ENCODE data around the gene GAS7. TPM values are rescaled to one million over a fixed set of nuclear protein-coding genes. Genes with fewer than 3 reads are reported as not detected.
"Not testable (repeated sequence)": the region's sequence is repeated elsewhere in the genome, so short reads cannot be mapped to it uniquely, and the experiment has no call there.

GAS7 gene
- total RNA-seq, 1 donor from 2014 or later: 50.6 TPM

DNA sequence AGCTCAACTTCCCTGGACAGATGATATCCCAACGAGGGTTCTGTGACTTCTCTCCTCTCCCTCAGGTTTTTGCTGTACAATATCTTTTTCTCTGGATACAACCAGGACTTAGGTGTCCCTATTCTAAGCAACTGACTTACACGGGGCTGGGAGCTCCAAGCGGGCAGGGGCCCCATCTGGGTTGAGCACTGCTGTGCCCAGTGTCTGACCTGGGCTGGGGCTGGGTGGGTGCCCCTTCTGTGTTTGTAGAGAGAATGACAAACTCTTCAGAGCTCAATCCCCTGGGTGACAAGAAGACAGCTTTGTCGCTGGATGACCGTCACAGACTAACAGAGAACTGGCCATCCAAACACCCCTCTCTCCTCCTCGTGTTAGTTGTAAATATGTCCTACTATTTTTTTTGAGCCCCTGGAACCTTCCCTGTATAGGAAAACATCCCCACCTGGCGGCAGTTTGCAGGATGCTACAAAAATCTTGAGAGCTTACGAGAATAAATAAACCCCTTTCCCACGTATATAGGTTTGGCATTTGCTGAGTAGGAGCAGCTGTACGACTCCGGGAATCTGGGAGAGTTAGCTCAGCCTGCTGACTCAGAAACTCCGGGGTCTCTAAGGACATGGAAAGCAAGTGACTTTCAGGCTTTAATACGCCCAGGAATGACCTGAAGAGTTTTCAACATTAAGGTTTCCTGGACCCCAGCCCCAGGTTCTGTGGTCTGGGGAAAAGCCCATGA is 269.6 kb downstream of the GAS7 start:
- intact Hi-C loops (cut with DNase I): no loop called here
- no peaks in the 10 kb centered on the region for H3K36me3 ChIP-seq
- no peaks in the 10 kb centered on the region for H3K9me3 ChIP-seq
- no peaks in the 10 kb centered on the region for H3K4me1 ChIP-seq
- no peak overlapping the region for H3K4me3 ChIP-seq
- H3K27me3 ChIP-seq: no peaks in the 10 kb centered on the region
- H3K27ac ChIP-seq: no peak overlapping the region
- ATAC-seq (no peak), DNase-seq (no peak)
- TF ChIP-seq, protein P1, sequence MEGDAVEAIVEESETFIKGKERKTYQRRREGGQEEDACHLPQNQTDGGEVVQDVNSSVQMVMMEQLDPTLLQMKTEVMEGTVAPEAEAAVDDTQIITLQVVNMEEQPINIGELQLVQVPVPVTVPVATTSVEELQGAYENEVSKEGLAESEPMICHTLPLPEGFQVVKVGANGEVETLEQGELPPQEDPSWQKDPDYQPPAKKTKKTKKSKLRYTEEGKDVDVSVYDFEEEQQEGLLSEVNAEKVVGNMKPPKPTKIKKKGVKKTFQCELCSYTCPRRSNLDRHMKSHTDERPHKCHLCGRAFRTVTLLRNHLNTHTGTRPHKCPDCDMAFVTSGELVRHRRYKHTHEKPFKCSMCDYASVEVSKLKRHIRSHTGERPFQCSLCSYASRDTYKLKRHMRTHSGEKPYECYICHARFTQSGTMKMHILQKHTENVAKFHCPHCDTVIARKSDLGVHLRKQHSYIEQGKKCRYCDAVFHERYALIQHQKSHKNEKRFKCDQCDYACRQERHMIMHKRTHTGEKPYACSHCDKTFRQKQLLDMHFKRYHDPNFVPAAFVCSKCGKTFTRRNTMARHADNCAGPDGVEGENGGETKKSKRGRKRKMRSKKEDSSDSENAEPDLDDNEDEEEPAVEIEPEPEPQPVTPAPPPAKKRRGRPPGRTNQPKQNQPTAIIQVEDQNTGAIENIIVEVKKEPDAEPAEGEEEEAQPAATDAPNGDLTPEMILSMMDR (IDR thresholded peaks at IDR 0.05): peak; percentile 25

DNA sequence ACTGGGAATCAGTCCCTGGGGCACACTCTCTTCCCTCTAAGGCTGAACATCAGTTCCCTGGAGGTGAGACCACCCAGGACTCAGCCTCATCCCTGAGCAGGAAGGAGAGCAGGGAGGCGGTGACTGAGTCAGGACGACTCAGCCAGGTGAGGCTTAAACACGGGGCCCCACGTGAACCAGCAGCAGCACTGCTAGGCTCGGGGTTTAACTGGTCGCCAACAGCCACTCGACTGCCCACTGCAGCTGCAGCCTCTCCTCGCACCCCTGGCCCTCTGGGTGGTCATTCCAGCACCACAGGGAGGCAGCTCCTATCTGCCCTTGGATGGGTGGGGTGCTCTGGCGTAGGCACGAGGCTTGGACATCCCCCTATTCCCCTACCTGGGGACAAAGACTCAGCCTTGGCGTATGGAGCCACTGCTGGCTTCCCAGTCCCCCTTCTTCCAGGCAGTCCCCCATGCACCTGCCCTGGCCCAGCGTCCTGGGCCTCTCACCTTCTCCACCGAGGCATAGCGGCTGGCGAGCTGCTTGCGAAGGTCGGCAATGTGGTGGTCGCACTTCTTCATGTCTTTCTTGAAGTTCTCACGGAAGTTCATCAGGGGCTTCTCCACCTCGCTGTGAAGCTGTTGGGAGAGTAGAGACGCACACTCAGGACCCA is 272.1 kb downstream of the GAS7 start:
- TF ChIP-seq, protein P1 (IDR thresholded peaks at IDR 0.05): no peak
- Histone ChIP-seq H3K27ac (no peak overlapping the region), H3K4me3 (no peak overlapping the region), H3K9me3 (no peaks in the 10 kb centered on the region), H3K36me3 (no peaks in the 10 kb centered on the region), H3K4me1 (no peaks in the 10 kb centered on the region), H3K27me3 (no peaks in the 10 kb centered on the region)
- intact Hi-C loops (cut with DNase I): no loop called here
- no peak for ATAC-seq
- no peak for DNase-seq

DNA sequence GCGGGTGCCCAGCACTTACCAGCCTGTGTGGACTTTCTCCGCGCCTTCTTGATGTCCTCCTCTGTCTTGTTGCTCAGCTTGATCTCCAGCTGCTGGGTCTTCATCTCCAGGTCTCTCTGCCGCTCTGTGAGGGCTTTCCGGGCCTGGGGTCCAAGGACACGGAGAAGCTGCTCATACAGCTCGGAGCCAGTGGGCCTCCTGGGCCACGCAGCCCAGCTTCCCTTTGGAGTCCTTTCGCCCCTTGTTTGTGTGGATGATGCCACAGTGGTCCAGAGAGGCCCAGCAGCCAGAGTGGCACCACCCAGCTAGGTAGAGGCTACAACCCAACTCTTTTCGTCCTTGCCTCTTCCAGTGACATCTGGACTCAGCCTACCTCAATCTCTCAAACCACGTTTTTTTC is 272.9 kb downstream of the GAS7 start:
- TF ChIP-seq, protein P1 (IDR thresholded peaks at IDR 0.05): no peak

DNA sequence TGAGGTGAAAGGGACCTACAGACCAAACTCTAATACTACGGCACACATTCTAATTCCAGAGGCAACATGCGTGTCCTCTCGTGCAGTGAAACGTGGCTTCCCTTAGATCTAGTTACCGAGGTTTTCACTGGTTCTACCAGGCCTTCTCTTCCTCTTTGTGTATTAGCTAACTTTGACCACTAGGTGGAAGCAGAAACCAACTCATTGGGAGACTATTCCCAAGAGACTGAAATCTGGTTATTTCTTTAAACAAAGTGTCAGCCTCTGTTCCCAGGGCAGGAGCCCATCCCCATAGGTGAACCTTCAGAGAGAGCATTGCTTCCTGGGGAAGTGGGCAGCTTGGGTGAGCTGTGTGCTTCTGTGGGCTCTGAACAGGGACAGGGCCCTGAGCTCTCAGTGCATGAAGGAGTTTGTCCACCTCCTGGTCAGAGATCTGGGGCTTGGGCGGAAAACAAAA is 273.6 kb downstream of the GAS7 start:
- H3K27me3 ChIP-seq: no peaks in the 10 kb centered on the region
- DNase-seq (no peak), ATAC-seq (peak; percentile 83)
- intact Hi-C loops (cut with DNase I): no loop called here
- H3K4me1 ChIP-seq: no peaks in the 10 kb centered on the region
- peaks cover 9% of the 10 kb centered on the region for H3K36me3 ChIP-seq
- H3K27ac ChIP-seq: no peak overlapping the region
- TF ChIP-seq, protein P1 (IDR thresholded peaks at IDR 0.05): peak; percentile 82
- no peaks in the 10 kb centered on the region for H3K9me3 ChIP-seq
- H3K4me3 ChIP-seq: no peak overlapping the region

More for the DNA sequence above, 272.9 kb downstream of the GAS7 start:
- H3K4me1 ChIP-seq: no peaks in the 10 kb centered on the region
- DNase-seq (no peak), ATAC-seq (no peak)
- H3K9me3 ChIP-seq: no peaks in the 10 kb centered on the region
- no peaks in the 10 kb centered on the region for H3K27me3 ChIP-seq
- H3K4me3 ChIP-seq: no peak overlapping the region
- intact Hi-C loops (cut with DNase I): no loop called here
- H3K36me3 ChIP-seq: peaks cover 5% of the 10 kb centered on the region
- H3K27ac ChIP-seq: no peak overlapping the region

DNA sequence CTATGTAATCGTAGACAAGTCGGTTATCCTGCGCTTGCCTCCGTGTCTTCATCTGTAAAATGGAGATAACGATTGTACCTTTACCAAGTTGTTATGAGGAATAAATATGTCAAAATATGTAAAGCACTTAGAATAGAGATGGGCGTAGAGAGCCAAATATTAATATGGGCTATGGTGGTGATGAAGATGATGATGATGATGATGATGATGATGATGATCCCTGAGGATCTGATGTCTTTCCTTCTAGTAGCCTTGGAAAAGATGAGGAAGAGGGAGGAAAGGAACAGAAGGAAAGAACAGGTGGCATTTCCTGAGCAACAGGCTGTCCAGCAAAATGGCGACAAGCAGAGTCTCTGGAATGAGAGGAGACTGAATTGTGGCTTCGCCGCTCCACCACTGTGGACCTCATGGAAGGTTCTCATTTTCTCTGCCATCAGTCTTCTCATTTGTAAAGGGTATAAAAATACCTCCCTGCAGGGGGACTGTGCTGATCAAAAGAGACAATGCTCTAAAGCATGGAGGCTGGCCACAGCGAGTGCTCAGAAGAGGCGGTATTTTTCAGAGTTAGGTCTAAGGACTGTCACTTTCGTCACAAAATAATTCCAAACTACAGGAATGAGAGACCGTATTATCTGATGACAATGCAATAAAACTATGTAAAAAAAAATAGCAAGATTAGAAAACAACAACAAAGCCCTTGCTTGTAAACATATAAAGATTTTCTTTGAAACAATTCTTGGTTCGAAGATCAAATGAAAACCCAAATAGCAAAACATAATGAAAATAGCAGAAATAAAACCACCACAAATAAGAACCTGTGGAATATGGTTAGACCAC is 276.2 kb downstream of the GAS7 start:
- Histone ChIP-seq H3K4me3 (no peak overlapping the region), H3K36me3 (peaks cover 22% of the 10 kb centered on the region), H3K27me3 (no peaks in the 10 kb centered on the region), H3K27ac (no peak overlapping the region), H3K9me3 (no peaks in the 10 kb centered on the region), H3K4me1 (no peaks in the 10 kb centered on the region)
- TF ChIP-seq, protein P1 (IDR thresholded peaks at IDR 0.05): no peak
- intact Hi-C loops (cut with DNase I): no loop called here
- DNase-seq (no peak), ATAC-seq (no peak)

DNA sequence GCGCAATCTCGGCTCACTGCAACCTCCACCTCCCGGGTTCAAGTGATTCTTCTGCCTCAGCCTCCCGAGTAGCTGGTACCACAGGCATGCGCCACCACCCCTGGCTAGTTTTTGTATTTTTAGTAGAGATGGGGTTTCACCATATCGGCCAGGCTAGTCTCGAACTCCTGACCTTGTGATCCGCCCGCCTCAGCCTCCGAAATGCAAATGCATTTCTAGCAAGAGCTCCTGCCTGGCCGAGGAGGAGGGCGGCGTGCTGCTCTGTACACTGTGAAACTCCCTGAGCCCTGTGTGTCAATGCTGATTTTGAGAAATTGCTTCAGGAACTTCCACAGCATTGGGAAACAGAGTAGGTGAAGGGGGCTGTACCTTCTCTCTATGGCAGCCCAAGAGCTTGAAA is 277.2 kb downstream of the GAS7 start:
- H3K36me3 ChIP-seq: peaks cover 22% of the 10 kb centered on the region
- H3K9me3 ChIP-seq; H3K27me3 ChIP-seq; H3K4me1 ChIP-seq; DNase-seq; intact Hi-C loops (cut with DNase I); H3K27ac ChIP-seq; ATAC-seq; H3K4me3 ChIP-seq: not testable (repeated sequence)
